Inflammatory macrophage (primary cell): ENCODE results near the gene FAM163B.
"Not testable (repeated sequence)": the region's sequence is repeated elsewhere in the genome, so short reads cannot be mapped to it uniquely, and the experiment has no call there.

Source experiments
- DNase-seq, 2 donors: peaks; one replicate each; pipeline ENCODE4 v3.0.0-alpha.2; 2020 to 2022

The FAM163B gene

DNA sequence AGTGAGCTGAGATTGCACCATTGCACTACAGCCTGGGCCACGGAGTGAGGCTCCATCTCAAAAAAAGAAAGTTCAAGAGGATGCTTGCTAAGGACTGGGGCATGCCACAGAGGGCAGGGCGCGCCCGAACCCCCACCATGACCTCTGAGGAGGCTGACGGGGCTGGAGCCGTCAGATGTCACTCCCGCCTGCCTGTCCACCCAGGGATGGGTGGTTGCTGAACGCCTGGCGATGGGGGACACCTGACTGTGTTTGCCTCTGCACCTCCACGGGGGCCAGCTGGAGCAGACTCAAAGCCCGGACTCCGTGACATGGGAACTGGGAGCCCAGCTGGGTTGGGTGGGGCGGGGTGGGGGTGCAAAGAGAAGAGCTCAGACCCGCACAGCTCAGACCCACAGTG, 42.8 kb downstream of the FAM163B start:
- DNase-seq = no peak

DNA sequence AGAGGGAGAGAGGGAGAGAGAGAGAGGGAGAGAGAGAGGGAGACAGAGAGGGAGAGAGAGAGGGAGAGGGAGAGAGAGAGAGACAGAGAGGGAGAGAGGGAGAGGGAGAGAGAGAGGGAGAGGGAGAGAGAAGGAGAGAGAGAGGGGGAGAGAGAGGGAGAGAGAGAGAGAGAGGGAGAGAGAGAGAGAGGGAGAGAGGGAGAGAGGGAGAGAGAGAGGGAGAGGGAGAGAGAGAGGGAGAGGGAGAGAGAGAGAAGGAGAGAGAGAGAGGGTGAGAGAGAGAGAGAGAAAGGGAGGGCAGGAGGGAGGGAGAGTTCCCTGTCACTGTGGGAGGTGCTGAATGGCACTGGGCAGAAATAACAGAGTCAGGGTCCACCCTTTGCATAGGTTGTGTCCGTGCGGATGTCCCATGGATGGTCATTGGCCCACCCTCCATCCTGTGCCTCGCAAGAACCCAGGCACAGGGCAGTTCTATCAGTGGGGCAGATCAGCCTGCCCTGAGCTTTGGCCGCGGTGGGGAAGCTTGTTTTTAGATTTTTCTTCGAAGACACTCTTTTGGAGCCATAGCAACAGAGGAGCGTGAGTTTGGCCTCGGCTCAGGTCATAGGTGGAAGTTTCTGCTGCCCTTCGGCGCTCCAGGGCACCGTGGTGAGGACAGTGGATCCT, 44.6 kb downstream of the FAM163B start:
- DNase-seq = no peak

GRCh38 chr9:133563814-133564213, 45.4 kb downstream of the FAM163B start:
- not testable (repeated sequence) for DNase-seq

DNA sequence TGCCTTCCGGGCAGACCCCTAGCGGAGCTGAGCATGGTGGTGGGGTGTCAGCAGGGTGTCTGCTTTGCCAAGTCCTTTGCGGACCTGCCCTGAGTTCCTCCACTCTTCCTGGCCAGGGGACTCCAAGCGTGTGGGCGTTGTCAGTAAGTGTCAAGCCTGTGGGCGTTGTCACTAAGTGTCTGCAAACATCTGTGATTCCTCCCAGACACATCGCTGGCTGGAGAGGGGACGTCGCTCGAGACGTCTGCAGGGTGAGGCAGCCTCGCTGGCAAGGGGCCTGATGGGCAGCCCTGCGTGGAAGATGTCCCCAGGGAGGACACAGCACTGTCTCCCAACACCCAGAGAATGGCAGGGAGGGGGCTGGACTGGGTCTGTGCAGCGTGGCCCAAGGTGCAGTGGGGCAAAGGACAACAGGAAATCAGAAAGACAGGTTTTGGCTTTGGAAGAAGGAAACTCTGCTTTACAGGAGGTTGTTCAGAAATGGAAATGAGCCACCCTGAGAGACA, 45.8 kb downstream of the FAM163B start:
- peak in 1 of 2 donors; percentile 8 for DNase-seq

GRCh38 chr9:133562611-133563290, 46.4 kb downstream of the FAM163B start:
- DNase-seq = no peak

DNA sequence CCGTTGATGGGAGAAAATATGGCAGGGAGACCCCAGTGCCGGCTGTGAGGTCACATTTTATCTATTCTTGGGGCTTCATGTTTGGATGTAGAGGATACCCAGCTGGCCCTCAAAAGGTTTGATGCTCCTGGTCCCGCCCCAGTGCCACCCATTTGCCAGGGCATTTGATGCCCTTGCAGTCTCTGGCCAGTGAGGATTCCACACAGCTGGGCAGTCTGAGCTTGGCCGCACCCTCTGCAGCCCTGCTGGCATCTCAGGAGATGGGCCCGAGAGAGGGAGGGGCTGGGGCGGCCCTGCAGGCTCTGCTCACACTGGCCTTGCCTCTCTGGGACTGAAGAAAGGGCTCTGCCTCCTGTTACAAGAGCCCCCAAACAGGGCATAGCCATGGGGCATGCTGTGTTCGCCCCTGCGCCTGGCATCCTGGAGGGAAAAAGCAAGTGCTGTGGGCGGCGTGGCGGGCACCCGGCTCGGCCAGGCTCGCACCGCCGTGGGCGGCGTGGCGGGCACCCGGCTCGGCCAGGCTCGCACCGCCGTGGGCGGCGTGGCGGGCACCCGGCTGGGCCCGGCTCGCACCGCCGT, 47.1 kb downstream of the FAM163B start:
- DNase-seq = no peak

DNA sequence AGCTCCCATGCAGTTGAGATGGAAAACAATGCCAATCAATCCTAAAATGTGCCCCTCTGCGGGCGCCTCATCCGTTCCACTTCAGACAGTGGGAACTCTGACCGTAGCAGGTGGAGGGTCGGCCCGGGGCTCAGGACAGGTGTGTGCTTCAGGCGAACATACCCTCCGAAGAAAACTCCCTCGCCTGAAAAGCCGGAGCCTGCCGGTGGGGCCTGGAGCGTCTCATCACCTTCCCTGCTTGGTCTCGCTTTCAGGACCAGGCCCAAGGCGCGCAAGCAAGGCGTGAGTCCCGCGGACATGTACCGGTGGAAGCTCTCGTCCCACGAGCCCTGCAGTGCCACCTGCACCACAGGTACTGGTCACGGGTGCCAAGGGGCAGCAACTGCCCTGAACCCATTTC, 48.2 kb downstream of the FAM163B start:
- no peak for DNase-seq

GRCh38 chr9:133560311-133560710, 48.9 kb downstream of the FAM163B start:
- no peak for DNase-seq

GRCh38 chr9:133558191-133559126, 50.7 kb downstream of the FAM163B start:
- peak; percentile 76 to 78 for DNase-seq

- DNase-seq = no peak
Measured at GRCh38 chr9:133557581-133557980, 51.6 kb downstream of the FAM163B start.

DNA sequence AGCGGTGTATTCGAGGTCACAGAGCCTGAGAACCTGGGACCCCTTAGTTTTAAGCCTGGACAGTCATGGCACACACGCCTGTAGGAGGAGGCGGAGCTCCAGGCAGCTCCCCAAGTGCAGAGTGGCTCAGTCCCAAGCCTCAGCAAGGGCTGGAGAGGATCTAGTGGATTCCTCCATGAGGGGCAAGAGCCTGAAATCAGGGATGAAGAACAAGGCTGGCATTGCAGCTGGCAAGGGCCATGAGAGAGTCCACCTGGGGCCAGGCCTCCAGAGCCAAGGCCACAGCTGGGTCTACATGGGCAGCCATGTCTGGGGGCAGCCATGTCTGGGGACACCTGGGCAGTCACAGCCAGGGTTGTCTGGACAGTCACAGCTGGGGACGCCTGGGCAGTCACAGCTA, 52.8 kb downstream of the FAM163B start:
- no peak for DNase-seq

DNA sequence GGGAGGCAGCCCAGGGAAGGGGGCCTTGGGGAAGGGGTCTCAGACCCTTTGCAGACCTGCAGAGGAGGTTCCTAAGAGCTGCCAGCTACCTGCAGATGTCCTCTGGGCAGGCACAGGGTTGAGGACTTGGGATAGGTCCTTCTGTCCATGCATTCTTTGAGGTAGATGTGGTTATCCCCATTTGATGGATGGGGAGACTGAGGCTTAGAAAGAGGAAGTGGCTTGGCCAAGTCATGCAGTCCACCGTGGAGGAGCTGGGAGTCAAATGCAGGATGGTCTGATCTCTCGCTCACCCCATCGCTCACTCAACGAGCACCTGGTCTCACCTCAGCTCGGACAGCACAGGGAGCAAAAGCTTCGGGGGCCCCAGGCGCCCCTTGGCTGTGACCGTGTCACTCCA, 54.5 kb downstream of the FAM163B start:
- DNase-seq = no peak

- DNase-seq = no peak
Measured at GRCh38 chr9:133553973-133554713, 55.0 kb downstream of the FAM163B start.

DNA sequence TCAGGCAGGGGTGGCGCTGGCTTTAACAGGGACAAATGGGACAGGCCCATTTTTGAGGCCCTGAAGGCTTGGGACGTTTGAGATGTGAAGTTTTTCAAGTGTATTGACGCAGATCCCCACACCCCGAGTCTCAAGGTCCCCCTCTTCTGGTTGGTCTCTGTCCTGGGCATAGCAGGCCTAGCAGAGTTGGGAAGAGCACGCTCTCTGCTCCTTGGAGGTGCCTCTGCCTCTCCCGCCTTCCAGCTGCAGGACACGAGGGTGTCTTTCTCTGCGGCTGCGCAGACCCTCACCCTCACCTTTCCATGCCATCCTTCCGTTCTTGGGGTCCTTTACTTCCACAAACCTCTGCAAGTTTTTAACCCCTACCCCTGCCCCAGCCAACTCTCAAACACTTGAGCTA, 56.1 kb downstream of the FAM163B start:
- DNase-seq = no peak

DNA sequence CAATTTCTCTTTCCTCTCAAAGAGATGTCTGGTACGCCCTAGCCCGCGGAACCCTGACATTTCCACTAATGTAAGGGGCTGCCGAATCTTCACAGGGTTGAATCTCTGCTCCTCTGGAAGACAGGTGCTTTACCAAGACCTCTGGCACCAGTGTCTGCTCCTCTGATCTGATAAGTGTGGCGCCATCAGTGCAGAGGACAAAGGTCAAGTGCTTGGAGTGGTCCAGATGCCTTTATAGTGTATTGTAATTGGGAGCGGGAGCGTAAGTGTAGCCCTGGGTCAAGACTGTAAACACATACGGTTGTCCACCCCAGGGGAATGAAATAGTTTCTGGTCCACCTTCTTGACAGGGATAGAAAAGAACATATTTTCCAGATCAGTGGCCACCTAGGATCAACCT, 57.0 kb downstream of the FAM163B start:
- no peak for DNase-seq

DNA sequence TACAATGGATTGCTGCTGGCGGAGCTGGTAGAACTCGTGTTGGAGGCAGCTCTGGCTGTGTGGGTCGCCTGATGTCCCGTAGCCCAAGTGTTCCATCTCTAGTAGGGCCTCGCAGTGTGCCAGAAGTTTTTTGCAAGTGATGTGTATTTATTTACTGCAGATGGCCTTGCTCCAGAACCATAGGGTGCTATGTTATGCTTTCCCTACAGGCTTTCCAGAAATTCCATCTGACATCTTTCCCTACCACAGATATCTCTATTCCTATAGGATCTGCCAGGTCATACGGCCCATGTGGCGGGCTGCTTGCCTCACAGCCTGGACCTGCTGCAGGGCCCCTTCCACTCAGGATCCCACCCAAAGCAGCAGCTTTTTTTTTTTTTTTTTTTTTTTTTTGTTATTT, 57.7 kb downstream of the FAM163B start:
- DNase-seq = no peak

- DNase-seq = no peak
Measured at GRCh38 chr9:133547116-133547515, 62.1 kb downstream of the FAM163B start.

DNA sequence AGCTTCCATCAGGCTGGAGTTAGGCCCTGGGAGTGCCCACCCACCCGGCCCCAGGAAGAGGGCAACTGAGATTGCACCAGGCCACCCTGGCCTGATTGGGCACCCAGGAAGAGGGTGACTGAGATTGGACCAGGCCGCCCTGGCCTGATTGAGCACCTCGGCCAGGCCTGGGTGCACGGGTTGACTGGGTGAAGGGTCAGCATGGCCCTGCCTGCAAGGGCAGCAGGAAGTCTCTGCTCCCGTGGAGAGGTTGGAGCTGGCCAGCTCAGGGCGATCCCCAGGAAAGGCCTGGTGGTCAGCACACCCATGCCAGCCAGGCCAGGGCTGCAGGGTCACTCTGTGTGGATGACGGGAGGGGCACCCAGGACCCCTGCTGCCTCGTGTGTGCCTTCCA, 62.9 kb downstream of the FAM163B start:
- no peak for DNase-seq

DNA sequence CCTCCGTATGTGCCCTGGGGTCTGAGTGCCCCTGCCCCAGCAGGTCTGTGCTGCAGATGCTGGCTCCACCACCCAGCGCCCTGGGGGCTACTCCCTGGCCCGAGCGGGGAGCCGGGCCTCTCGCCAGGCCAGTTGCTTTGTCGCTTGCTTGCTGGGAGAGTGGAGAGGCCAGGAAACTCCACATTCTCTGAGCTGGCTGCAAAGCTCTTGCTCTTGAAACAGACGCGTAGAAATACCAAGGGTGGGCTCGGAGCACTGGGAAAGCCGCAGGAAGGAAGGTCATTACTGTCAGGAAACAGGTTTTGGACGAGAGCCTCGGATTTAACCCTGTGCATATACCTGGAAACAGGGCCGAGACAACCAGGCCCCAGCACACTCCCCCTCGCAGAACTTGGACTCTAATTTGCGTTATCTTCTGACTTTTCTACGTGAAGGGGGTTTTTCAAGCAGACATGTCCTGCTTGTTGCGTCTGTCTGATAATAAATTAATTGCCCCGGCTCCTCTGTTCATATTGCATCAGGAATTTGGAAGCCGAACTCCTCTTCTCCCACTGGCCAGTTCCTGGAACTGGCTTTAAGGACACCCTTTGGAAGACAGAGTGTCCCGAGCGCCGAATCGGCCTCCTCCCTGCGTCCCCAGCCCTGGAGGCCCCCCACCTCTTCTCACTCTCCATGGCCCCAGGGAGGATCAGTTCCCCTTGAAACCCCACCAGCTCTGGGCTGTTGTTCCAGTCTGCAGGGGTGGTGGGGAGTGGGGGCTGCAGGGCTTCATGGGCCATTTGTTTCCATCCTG, 63.5 kb downstream of the FAM163B start:
- no peak for DNase-seq

GRCh38 chr9:133543772-133544467, 65.3 kb downstream of the FAM163B start:
- DNase-seq = no peak

GRCh38 chr9:133542002-133542401, 67.2 kb downstream of the FAM163B start:
- no peak for DNase-seq
